NCI-H2227 treated with DMSO at 0.1 percent for 48 hours (cell line): Measurements from ENCODE around the gene ABCB11.
"Not testable (repeated sequence)": the region's sequence is repeated elsewhere in the genome, so short reads cannot be mapped to it uniquely, and the experiment has no call there.

Source experiments
- DNase-seq: peaks from one replicate; lab custom pipeline; 2025; lab: John Stamatoyannopoulos, UW

ABCB11 gene

GRCh38 chr2:168890006-168890782 is 140.9 kb downstream of the ABCB11 start, which contains the start of gene SPC25:
SPC25 (minus strand) TSS chr2:168890430; CDS start chr2:168889519, 911 bp downstream.
- DNase-seq, result peak; percentile 99

- DNase-seq, result no peak
These were observed 141.5 kb downstream of the ABCB11 start for GRCh38 chr2:168889635-168890005.

DNA sequence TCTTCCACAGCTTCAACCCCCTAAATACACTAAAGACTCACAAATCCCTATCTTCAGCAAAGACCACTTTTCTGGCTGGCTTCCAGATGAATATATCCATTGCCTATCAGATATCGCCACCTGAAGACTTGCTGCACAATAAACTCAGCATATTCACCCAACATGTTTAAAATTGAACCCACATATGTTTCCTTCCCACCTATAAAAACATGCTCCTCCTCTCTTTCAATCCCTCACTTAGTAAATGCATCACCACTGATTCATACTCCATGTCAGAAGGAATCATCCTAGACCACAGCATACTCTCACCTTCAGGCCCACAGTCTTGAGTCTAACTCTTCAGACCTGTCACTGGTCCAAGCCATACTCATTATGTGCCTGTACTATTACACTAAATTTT is 146.1 kb downstream of the ABCB11 start:
- no peak for DNase-seq

DNA sequence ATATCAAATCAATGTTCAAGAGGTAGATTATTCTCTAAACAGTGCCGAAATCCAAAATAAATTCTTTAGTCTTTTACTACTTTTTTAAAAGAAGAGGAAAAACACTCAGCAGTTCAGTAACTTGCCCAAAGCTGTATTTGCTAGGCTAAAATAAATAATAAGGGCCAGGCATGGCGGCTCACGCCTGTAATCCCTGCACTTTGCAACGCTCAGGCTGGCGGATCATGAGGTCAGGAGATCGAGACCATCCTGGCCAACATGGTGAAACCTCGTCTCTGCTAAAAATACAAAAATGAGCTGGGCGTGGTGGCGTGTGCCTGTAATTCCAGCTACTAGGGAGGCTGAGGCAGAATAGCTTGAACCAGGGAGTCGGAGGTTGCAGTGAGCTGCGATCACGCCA is 149.0 kb downstream of the ABCB11 start:
- not testable (repeated sequence) for DNase-seq

- DNase-seq, result no peak
These were observed 156.6 kb downstream of the ABCB11 start for GRCh38 chr2:168874368-168875054.

DNA sequence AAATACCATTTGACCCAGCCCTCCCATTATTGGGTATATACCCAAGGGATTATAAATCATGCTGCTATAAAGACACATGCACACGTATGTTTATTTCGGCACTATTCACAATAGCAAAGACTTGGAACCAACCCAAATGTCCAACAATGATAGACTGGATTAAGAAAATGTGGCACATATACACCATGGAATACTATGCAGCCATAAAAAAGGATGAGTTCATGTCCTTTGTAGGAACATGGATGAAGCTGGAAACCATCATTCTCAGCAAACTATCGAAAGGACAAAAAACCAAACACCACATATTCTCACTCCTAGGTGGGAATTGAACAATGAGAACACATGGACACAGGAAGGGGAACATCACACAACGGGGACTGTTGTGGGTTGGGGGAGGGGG is 160.3 kb downstream of the ABCB11 start:
- not testable (repeated sequence) for DNase-seq
